ENCODE data around the gene CAPN9. TPM values are rescaled to one million over a fixed set of nuclear protein-coding genes. Genes with fewer than 3 reads are reported as not detected.

CAPN9 gene
- total and polyA plus RNA-seq, 12 donors = 0.48 to 5.1 (median 1.1) TPM; not detected in 2

DNA sequence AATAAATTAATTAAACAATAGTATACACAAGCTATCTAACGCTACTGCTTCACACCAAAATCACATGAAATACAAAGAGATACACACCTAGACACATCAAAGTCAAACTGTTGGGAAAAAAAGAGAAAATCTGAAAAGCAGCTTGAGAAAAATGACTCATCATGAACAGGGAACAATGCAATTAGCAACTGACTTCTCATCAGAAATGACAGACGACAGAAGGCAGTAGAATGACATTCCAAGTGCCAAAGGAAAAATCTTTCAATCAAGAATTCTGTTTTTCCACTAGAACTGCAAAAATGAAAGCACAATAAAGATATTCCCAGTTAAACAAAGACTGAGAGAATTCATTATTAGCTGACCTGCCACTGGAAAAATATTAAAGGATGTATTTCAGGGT is 57.2 kb downstream of the CAPN9 start:
- H3K4me1 ChIP-seq (replicated peaks in 1 of 2) = no peaks in the 10 kb centered on the region
- TF ChIP-seq CTCF (IDR thresholded peaks at IDR 0.05) (no peak), POLR2A (IDR thresholded peaks at IDR 0.05) (no peak)
- intact Hi-C loops (cut with DNase I) = no loop called here
- no peak overlapping the region for H3K27ac ChIP-seq
- WGBS, 4 donors = 74 to 85% (median 82%) methylated on average over 2 of the region's 2 CpGs
- no peaks in the 10 kb centered on the region for H3K36me3 ChIP-seq (replicated peaks in 1 of 2)
- H3K4me3 ChIP-seq = no peak overlapping the region
- DNase-seq = no peak
- no peaks in the 10 kb centered on the region for H3K9me3 ChIP-seq (replicated peaks in 1 of 3)
- no peaks in the 10 kb centered on the region for H3K27me3 ChIP-seq

DNA sequence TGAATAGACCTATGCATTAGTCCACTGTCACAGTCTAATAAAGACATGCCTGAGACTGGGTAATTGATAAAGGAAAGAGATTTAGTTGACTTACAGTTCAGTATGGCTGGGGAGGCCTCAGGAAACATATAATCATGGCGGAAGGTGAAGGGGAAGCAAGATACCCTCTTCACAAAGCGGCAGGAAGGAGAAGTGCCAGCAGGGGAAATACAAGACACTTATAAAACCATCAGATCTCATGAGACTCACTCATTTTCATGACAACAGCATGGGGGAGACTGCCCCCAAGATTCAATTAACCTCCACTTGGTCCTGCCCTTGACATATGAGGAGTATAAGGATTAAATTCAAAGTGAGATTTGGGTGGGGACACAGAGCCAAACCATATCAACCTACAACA is 59.4 kb downstream of the CAPN9 start:
- TF ChIP-seq POLR2A (IDR thresholded peaks at IDR 0.05) (no peak), CTCF (IDR thresholded peaks at IDR 0.05) (no peak)
- Histone ChIP-seq H3K27ac (no peak overlapping the region), H3K9me3 (replicated peaks in 1 of 3) (no peaks in the 10 kb centered on the region), H3K4me1 (replicated peaks in 1 of 2) (no peaks in the 10 kb centered on the region), H3K4me3 (no peak overlapping the region), H3K27me3 (no peaks in the 10 kb centered on the region), H3K36me3 (replicated peaks in 1 of 2) (no peaks in the 10 kb centered on the region)
- intact Hi-C loops (cut with DNase I) = no loop called here
- WGBS, 4 donors = 47 to 91% (median 74%) methylated on average over 2 of the region's 2 CpGs
- no peak for DNase-seq

- WGBS, 4 donors = 95 to 100% (median 99%) methylated on average over 3 to 5 of the region's 5 CpGs
- H3K36me3 ChIP-seq (replicated peaks in 1 of 2) = no peaks in the 10 kb centered on the region
- no peaks in the 10 kb centered on the region for H3K27me3 ChIP-seq
- no peaks in the 10 kb centered on the region for H3K4me1 ChIP-seq (replicated peaks in 1 of 2)
- no peak for TF ChIP-seq CTCF (IDR thresholded peaks at IDR 0.05)
- TF ChIP-seq POLR2A (IDR thresholded peaks at IDR 0.05) = no peak
- intact Hi-C loops (cut with DNase I) = no loop called here
- peak in 1 of 7 donors; percentile 57 for DNase-seq
- peaks cover 0 to under 1% (median 0%) of the 10 kb centered on the region in 3 donors for H3K9me3 ChIP-seq (replicated peaks in 1 of 3)
- no peak overlapping the region for H3K4me3 ChIP-seq
- H3K27ac ChIP-seq = no peak overlapping the region
Measured at GRCh38 chr1:230807029-230807428, 59.8 kb downstream of the CAPN9 start.

GRCh38 chr1:230807561-230808280 is 60.5 kb downstream of the CAPN9 start:
- H3K27me3 ChIP-seq = no peaks in the 10 kb centered on the region
- DNase-seq = peak in 1 of 7 donors; percentile 10
- no peak overlapping the region for H3K27ac ChIP-seq
- no peaks in the 10 kb centered on the region for H3K4me1 ChIP-seq (replicated peaks in 1 of 2)
- intact Hi-C loops (cut with DNase I) = no loop called here
- TF ChIP-seq CTCF (IDR thresholded peaks at IDR 0.05) (no peak), POLR2A (IDR thresholded peaks at IDR 0.05) (no peak)
- WGBS, 4 donors = 76 to 80% (median 78%) methylated on average over 3 of the region's 3 CpGs
- H3K4me3 ChIP-seq = no peak overlapping the region
- peaks cover 0 to 7% (median 0%) of the 10 kb centered on the region in 3 donors for H3K9me3 ChIP-seq (replicated peaks in 1 of 3)
- H3K36me3 ChIP-seq (replicated peaks in 1 of 2) = no peaks in the 10 kb centered on the region

Data from adrenal gland (tissue), 12 donors.